OCI-LY7 (cell line): ENCODE measurements around the gene CCDC73.

ENCODE experiments used
- CTCF ChIP-seq: fragments of 200-600 bp; sonication (generic); conservative IDR thresholded peaks from 2 replicates; pipeline ENCODE4 v1.5.1; 2014; ENCODE audit warnings: mild to moderate bottlenecking, antibody characterized with exemption, low read length, moderate library complexity, mixed read lengths
- EZH2phosphoT487 ChIP-seq: fragments of 200-600 bp; sonication (generic); IDR thresholded peaks from 2 replicates; pipeline ENCODE4 v1.6.1; 2018; ENCODE audit warnings: low read depth, borderline replicate concordance, mild to moderate bottlenecking, mixed run types, antibody characterized with exemption, low read length, moderate library complexity, mixed read lengths

GRCh38 chr11:32758291-32758690 lies 36.2 kb downstream of the CCDC73 start:
- TF ChIP-seq CTCF = no peak
- TF ChIP-seq EZH2phosphoT487 = no peak
